Activated effector memory CD4-positive, alpha-beta T cell treated with anti-CD3 and anti-CD28 coated beads, Interleukin-2, amount 50 U/mL, for 16 hours (primary cell): ENCODE data around the gene CACNA1A.
"Not testable (repeated sequence)": the region's sequence is repeated elsewhere in the genome, so short reads cannot be mapped to it uniquely, and the experiment has no call there.

ENCODE experiments used
- DNase-seq: peaks from one replicate; pipeline ENCODE4 v3.0.0-alpha.2; 2020

CACNA1A gene

DNA sequence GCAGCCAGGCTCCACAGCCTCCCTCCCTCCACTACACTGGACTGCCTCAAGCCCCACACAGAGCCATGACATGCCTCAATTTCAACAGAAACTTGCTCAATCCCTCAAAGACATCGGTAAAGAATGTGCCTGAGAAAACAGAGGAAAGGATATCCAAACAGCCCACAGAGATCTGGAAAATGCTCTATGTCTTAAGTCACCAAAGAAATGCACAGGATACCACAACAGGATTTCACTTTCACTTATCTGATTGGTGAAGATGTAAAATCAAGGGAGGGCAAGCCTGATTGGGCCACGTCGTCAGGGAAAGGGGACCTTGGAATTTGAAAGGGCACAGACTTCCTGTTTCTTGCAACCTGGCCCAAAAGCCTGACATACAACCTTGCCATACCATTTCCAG is 14.2 kb downstream of the CACNA1A start:
- DNase-seq = no peak

DNA sequence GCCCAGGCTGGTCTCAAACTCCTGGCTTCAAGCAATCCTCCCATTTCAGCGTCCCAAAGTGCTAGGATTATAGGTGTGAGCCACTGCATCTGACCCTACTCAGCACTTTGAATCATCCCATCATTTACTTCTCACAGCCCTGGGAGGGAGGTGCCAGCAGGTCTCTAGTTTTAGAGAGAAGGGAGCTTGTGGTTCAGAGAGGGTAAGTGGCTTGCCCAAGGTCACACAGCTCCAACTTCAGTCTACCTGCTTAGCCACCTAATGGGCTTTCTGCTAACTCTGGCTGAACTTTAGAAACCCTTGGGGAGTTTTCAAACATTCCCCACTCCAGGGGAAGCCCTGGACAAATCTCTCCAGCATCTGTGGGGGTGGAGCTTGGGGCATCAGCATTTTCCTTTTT is 18.3 kb downstream of the CACNA1A start:
- no peak for DNase-seq

- no peak for DNase-seq
These were observed 22.1 kb downstream of the CACNA1A start for GRCh38 chr19:13484166-13484565.

DNA sequence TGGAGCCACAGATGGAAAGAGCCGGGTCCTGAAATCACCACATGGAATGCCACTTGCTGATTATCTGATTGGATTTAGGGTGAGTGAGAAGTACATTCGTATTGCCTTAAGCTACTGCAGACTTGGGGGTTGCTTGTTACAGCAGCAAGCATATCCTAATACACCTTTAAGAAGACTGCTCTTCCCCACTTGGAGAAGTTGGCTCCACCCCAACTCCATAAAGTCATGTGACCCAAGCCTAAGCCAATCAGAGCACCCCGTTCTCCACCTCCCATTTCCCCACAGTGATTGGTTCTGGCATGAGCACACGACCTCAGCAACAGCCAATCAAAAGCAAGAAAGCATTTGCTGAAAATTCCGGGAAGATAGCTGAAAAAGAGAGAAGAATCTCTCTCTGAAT is 23.1 kb downstream of the CACNA1A start:
- no peak for DNase-seq

DNA sequence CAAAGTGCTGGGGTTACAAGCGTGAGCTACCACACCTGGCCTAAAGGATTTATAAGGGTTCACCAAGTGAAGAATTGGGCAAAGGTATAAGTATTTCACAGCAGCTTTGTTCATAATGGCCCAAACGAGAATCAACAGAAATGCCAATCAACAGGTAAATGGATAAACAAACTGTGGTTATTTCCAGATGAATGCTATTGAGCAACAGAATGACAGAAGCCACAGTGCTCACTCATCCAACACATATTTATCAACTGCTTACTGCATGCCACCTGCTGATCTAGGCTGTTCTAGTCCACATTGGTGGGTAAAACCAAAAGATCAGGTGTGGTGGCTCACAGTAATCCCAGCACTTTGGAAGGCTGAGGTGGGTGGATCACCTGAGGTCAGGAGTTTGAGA is 27.7 kb downstream of the CACNA1A start:
- DNase-seq = no peak

- DNase-seq = no peak
These were observed 30.2 kb downstream of the CACNA1A start for GRCh38 chr19:13476071-13476470.

- DNase-seq = no peak
These were observed 31.2 kb downstream of the CACNA1A start for GRCh38 chr19:13475044-13475443.

DNA sequence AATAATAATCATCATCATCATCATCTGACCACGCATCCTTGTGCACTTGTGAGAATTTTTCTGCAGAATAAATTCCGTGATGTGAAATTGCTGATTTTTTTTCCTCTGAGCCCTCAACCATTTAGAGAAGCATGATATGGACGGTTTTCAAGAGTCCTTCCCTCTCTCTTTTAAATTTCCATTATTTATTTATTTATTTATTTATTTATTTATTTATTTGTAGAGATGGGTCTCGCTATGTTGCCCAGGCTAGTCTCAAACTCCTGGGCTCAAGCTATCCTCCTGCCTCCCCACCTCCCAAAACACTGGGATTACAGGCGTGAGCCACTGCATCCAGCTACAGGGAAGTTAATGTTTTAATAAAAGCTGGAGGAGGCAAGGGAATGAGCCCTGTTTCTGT is 39.6 kb downstream of the CACNA1A start:
- no peak for DNase-seq

DNA sequence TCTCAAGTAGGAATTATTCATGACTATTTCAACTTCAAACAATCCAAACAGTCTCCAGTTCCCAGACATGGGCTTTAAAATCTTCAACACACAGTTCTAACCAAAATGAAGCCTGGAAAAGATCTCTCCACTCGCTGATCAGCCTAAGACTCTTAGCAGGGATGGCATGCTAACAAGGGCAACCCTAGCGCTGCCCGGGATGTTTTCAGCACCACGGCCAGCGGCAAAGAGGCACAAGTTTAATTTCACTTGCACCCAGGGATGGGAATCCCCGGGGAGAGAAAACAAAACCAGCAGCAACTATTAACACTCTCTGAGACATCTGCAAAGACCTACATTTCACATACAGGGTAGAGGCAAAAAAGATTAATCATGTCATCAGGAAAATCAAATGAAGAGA is 43.0 kb downstream of the CACNA1A start:
- DNase-seq = no peak

- no peak for DNase-seq
These were observed 44.7 kb downstream of the CACNA1A start for GRCh38 chr19:13461536-13461935.

GRCh38 chr19:13460045-13460444 is 46.2 kb downstream of the CACNA1A start:
- DNase-seq = no peak

- no peak for DNase-seq
These were observed 46.9 kb downstream of the CACNA1A start for GRCh38 chr19:13459351-13459750.

- no peak for DNase-seq
These were observed 54.8 kb downstream of the CACNA1A start for GRCh38 chr19:13451434-13451995.

- no peak for DNase-seq
These were observed 58.3 kb downstream of the CACNA1A start for GRCh38 chr19:13447978-13448377.

- peak; percentile 79 for DNase-seq
These were observed 64.3 kb downstream of the CACNA1A start for GRCh38 chr19:13441810-13442512.

- no peak for DNase-seq
These were observed 68.2 kb downstream of the CACNA1A start for GRCh38 chr19:13437919-13438618.

GRCh38 chr19:13436352-13436751 is 69.9 kb downstream of the CACNA1A start:
- DNase-seq = no peak

GRCh38 chr19:13430790-13431582 is 75.3 kb downstream of the CACNA1A start:
- DNase-seq = peak; percentile 81

- DNase-seq = no peak
These were observed 76.7 kb downstream of the CACNA1A start for GRCh38 chr19:13429563-13429962.

- DNase-seq = no peak
These were observed 77.9 kb downstream of the CACNA1A start for GRCh38 chr19:13428352-13428751.

DNA sequence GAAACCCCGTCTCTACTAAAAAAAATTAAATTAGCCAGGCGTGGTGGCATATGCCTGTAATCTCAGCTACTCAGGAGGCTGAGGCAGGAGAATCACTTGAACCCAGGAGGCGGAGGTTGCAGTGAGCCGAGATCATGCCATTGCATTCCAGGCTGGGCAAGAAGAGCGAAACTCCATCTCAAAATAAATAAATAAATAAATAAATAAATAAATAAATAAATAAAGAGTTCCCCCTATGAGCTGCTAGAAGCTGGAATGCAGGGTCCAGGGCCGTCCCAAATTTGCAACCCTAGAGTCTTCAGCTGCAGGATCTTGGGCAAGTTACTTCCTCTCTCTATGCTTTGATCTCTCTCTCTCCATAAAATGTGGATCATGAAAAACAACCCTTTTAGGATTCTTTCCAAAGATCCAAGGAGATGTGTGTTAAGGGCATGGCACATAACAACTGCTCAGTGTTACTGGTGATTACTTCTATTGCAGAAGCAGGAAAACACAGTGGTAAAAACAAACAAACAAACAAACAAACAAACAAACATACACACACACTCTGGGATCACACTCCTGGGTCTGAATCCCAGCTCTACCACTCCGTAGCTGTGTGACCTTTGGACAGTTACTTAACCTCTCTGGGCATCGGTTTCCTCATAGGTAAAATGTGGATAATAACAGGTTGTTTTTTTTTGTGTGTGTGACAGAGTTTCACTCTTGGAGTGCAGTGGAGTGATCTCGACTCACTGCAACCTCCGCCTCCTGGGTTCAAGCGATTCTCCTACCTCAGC is 78.8 kb downstream of the CACNA1A start:
- no peak for DNase-seq

DNA sequence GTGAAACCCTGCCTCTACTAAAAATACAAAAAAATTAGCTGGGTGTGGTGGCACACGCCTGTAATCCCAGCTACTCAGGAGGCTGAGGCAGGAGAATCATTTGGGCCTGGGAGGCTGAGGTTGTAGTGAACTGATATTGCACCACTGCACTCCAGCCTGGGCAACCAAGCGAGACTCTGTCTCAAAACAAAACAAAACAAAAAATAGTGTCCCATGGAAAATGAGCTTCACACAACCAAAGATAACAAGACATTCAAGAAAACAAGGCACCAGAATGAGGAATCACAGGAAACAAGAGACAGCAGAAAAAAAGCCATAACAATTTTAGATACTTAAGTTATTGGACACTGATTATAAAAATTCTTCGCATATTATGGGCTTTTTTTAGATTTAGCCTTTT is 80.4 kb downstream of the CACNA1A start:
- not testable (repeated sequence) for DNase-seq

DNA sequence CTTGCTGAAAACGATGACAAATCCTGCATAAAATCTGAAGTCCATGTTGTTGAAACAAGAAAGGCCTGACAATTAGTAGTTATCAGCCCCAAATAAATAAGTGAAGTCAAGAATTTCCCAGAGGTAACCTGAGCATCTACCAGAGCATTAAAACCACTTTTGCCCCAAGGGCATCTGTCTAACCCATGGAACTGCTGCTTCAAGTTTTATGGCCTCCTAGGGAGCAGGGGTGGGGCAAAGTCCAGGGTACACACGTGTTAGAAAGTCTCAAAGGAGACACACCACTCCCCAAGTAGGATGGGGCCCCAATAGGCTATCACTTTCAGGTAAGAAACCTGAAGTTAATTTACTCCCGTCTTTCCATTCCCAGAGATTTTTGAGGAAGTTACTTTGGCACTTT is 81.1 kb downstream of the CACNA1A start:
- no peak for DNase-seq
